ENCODE data around the gene NME5. TPM values are rescaled to one million over a fixed set of nuclear protein-coding genes. Genes with fewer than 3 reads are reported as not detected.

Gene NME5
- total and polyA plus RNA-seq, 2 of the 13 experiments (the other 11 are each of a cell fraction or from before 2014, with no cell fraction given): 0.18 TPM; not detected in 1

GRCh38 chr5:138177941-138178515 is 38.8 kb upstream of the NME5 start (continued):
- no peak for TF ChIP-seq GTF2F1 (IDR thresholded peaks at IDR 0.05; ENCODE audit: low read length)
- TF ChIP-seq XRCC5 (optimal IDR thresholded peaks at IDR 0.05; ENCODE audit: low read length): peak; percentile 18
- TF ChIP-seq ZSCAN25 (CRISPR knock-in tag; IDR thresholded peaks at IDR 0.05): no peak
- TF ChIP-seq, protein P1, sequence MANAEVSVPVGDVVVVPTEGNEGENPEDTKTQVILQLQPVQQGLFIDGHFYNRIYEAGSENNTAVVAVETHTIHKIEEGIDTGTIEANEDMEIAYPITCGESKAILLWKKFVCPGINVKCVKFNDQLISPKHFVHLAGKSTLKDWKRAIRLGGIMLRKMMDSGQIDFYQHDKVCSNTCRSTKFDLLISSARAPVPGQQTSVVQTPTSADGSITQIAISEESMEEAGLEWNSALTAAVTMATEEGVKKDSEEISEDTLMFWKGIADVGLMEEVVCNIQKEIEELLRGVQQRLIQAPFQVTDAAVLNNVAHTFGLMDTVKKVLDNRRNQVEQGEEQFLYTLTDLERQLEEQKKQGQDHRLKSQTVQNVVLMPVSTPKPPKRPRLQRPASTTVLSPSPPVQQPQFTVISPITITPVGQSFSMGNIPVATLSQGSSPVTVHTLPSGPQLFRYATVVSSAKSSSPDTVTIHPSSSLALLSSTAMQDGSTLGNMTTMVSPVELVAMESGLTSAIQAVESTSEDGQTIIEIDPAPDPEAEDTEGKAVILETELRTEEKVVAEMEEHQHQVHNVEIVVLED (CRISPR knock-in tag; IDR thresholded peaks at IDR 0.05; ENCODE audit: borderline replicate concordance): no peak
- no peak for TF ChIP-seq SETDB1 (CRISPR knock-in tag; IDR thresholded peaks at IDR 0.05; ENCODE audit: borderline replicate concordance)
- no peak for TF ChIP-seq NFYC (CRISPR knock-in tag; IDR thresholded peaks at IDR 0.05)
- no peak for TF ChIP-seq ZNF570 (CRISPR knock-in tag; IDR thresholded peaks at IDR 0.05; ENCODE audit: borderline replicate concordance)
- 0 out of 2 replicates have a peak, but pooled peaks have one; percentile 28 for TF ChIP-seq ZNF563 (CRISPR knock-in tag; IDR thresholded peaks at IDR 0.05)
- TF ChIP-seq ZNF879 (CRISPR knock-in tag; IDR thresholded peaks at IDR 0.05): no peak
- TF ChIP-seq ARHGAP35 (CRISPR knock-in tag; IDR thresholded peaks at IDR 0.05; ENCODE audit: borderline replicate concordance): no peak
- TF ChIP-seq TRAFD1 (CRISPR knock-in tag; IDR thresholded peaks at IDR 0.05; ENCODE audit: borderline replicate concordance): no peak
- TF ChIP-seq RFX5 (IDR thresholded peaks at IDR 0.05; ENCODE audit: low read depth, low read length): no peak
- TF ChIP-seq, protein P2, sequence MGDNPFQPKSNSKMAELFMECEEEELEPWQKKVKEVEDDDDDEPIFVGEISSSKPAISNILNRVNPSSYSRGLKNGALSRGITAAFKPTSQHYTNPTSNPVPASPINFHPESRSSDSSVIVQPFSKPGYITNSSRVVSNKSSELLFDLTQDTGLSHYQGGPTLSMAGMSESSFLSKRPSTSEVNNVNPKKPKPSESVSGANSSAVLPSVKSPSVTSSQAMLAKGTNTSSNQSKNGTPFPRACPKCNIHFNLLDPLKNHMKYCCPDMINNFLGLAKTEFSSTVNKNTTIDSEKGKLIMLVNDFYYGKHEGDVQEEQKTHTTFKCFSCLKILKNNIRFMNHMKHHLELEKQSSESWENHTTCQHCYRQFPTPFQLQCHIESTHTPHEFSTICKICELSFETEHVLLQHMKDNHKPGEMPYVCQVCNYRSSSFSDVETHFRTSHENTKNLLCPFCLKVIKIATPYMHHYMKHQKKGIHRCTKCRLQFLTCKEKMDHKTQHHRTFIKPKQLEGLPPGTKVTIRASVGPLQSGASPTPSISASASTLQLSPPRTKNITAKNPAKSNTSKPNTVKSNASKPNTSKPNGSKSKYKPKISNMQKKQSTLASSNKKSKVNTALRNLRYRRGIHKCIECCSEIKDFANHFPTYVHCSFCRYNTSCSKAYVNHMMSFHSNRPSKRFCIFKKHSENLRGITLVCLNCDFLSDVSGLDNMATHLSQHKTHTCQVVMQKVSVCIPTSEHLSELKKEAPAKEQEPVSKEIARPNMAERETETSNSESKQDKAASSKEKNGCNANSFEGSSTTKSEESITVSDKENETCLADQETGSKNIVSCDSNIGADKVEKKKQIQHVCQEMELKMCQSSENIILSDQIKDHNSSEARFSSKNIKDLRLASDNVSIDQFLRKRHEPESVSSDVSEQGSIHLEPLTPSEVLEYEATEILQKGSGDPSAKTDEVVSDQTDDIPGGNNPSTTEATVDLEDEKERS (CRISPR knock-in tag; IDR thresholded peaks at IDR 0.05): no peak
- no peak for TF ChIP-seq POLR2AphosphoS2 (IDR thresholded peaks at IDR 0.05; ENCODE audit: low read depth, low read length)
- TF ChIP-seq ZBTB2 (CRISPR knock-in tag; IDR thresholded peaks at IDR 0.05; ENCODE audit: low read depth): no peak
- no peak for TF ChIP-seq ZNF7 (CRISPR knock-in tag; IDR thresholded peaks at IDR 0.05)
- peak; percentile 17; the same call in 1 of the 2 replicates for TF ChIP-seq ELF4 (CRISPR knock-in tag; IDR thresholded peaks at IDR 0.05; ENCODE audit: borderline replicate concordance)
- no peak for TF ChIP-seq HNF4G (IDR thresholded peaks at IDR 0.05; ENCODE audit: borderline replicate concordance, low read depth, low read length)
- no peak for TF ChIP-seq HNF4G (CRISPR knock-in tag; IDR thresholded peaks at IDR 0.05; ENCODE audit: borderline replicate concordance, low read depth)
- no peak for TF ChIP-seq SIX1 (CRISPR knock-in tag; IDR thresholded peaks at IDR 0.05; ENCODE audit: borderline replicate concordance)
- no peak for TF ChIP-seq NKX3-1 (CRISPR knock-in tag; IDR thresholded peaks at IDR 0.05)
- no peak for TF ChIP-seq ETV6 (CRISPR knock-in tag; conservative IDR thresholded peaks at IDR 0.05)
- TF ChIP-seq SOX5 (CRISPR knock-in tag; IDR thresholded peaks at IDR 0.05; ENCODE audit: borderline replicate concordance): no peak
- no peak for TF ChIP-seq DPF2 (CRISPR knock-in tag; IDR thresholded peaks at IDR 0.05; ENCODE audit: borderline replicate concordance, low read depth)
